ENCODE results near the gene CDC26. TPM values are rescaled to one million over a fixed set of nuclear protein-coding genes. Genes with fewer than 3 reads are reported as not detected.

CDC26 gene
- total and polyA plus RNA-seq, 10 of the 15 experiments (the other 5 are each of a cell fraction or from before 2014, with no cell fraction given): 28.2 to 156 (median 61.5) TPM

DNA sequence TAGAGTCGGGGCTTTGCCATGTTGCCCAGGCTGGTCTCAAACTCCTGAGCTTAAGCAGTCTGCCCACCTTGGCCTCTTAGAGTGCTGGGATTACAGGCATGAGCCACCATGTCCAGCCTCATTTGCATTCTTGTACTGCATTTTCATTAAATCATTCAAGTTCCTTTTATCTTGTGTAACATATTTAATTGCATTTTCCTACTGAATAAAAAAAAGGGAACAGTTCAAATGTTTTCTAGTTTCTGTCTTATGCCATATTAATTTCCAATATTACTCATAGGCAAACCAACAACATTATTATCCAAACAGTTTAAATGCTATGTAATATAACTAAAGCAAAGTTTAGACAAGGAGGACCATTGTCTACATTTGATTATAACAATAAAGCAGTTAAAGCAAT is 47.9 kb downstream of the CDC26 start:
- ATAC-seq (no peak), DNase-seq (ENCODE audit: low read depth, low spot score) (no peak), FAIRE-seq (no peak)
- H3K9ac ChIP-seq (ENCODE audit: control insufficient read depth, insufficient read depth, low read length): no peak overlapping the region
- no peaks in the 10 kb centered on the region for H4K20me1 ChIP-seq (ENCODE audit: control insufficient read depth, insufficient read depth)
- in situ Hi-C loops (cut with MboI) (no loop called here), intact Hi-C loops (cut with micrococcal nuclease; ENCODE audit: unreplicated experiment) (no loop called here)
- H2AFZ ChIP-seq (ENCODE audit: control insufficient read depth, low read depth, low read length): no peak overlapping the region
- no peaks in the 10 kb centered on the region for H3K9me3 ChIP-seq (replicated peaks; ENCODE audit: control insufficient read depth, insufficient read depth, low read length)
- no peaks in the 10 kb centered on the region for H3K27me3 ChIP-seq (replicated peaks in 1 of 2; ENCODE audit: control insufficient read depth in 2 of 2, insufficient read depth in 2 of 2, low read length in 1 of 2)
- 100% methylated on average over 1 of the region's 1 CpG for WGBS (ENCODE audit: insufficient coverage, insufficient replicate concordance, low lambda C conversion rate, missing lambda C conversion rate)
- no peak overlapping the region for H3K27ac ChIP-seq (ENCODE audit: control insufficient read depth, insufficient read depth)
- ChIA-PET CTCF (no interaction called here), RAD21 (ENCODE audit: unreplicated experiment) (no interaction called here), POLR2A (no interaction called here), SMC1A (ENCODE audit: uncharacterized antibody, unreplicated experiment) (interaction anchor here (0.6 to 2.0 kb wide), 3 partner anchors 8 to 48 kb away, joined by 4 to 8 read pairs (median 4); no protein-coding TSS in a partner anchor)
- H3K79me2 ChIP-seq (ENCODE audit: control insufficient read depth, insufficient read depth, low read length): peaks cover 14% of the 10 kb centered on the region
- H3K4me3 ChIP-seq: no peak overlapping the region
- no peak for TF ChIP-seq FOXK2 (IDR thresholded peaks at IDR 0.05)
- TF ChIP-seq HCFC1 (IDR thresholded peaks at IDR 0.05; ENCODE audit: low read length): no peak
- no peak for TF ChIP-seq IRF4 (IDR thresholded peaks at IDR 0.05; ENCODE audit: low read depth, low read length)
- no peak for TF ChIP-seq NBN (IDR thresholded peaks at IDR 0.05)
- no peak for TF ChIP-seq MTA3 (IDR thresholded peaks at IDR 0.05; ENCODE audit: borderline replicate concordance, low read length)
- TF ChIP-seq KDM1A (IDR thresholded peaks at IDR 0.05; ENCODE audit: borderline replicate concordance): no peak
- TF ChIP-seq, protein P1, sequence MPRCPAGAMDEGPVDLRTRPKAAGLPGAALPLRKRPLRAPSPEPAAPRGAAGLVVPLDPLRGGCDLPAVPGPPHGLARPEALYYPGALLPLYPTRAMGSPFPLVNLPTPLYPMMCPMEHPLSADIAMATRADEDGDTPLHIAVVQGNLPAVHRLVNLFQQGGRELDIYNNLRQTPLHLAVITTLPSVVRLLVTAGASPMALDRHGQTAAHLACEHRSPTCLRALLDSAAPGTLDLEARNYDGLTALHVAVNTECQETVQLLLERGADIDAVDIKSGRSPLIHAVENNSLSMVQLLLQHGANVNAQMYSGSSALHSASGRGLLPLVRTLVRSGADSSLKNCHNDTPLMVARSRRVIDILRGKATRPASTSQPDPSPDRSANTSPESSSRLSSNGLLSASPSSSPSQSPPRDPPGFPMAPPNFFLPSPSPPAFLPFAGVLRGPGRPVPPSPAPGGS (IDR thresholded peaks at IDR 0.05; ENCODE audit: borderline replicate concordance, insufficient read depth, low read depth, low read length, poor library complexity, severe bottlenecking): no peak
- no peak for TF ChIP-seq JUND (IDR thresholded peaks at IDR 0.05; ENCODE audit: low read depth, low read length)
- TF ChIP-seq, protein P2, sequence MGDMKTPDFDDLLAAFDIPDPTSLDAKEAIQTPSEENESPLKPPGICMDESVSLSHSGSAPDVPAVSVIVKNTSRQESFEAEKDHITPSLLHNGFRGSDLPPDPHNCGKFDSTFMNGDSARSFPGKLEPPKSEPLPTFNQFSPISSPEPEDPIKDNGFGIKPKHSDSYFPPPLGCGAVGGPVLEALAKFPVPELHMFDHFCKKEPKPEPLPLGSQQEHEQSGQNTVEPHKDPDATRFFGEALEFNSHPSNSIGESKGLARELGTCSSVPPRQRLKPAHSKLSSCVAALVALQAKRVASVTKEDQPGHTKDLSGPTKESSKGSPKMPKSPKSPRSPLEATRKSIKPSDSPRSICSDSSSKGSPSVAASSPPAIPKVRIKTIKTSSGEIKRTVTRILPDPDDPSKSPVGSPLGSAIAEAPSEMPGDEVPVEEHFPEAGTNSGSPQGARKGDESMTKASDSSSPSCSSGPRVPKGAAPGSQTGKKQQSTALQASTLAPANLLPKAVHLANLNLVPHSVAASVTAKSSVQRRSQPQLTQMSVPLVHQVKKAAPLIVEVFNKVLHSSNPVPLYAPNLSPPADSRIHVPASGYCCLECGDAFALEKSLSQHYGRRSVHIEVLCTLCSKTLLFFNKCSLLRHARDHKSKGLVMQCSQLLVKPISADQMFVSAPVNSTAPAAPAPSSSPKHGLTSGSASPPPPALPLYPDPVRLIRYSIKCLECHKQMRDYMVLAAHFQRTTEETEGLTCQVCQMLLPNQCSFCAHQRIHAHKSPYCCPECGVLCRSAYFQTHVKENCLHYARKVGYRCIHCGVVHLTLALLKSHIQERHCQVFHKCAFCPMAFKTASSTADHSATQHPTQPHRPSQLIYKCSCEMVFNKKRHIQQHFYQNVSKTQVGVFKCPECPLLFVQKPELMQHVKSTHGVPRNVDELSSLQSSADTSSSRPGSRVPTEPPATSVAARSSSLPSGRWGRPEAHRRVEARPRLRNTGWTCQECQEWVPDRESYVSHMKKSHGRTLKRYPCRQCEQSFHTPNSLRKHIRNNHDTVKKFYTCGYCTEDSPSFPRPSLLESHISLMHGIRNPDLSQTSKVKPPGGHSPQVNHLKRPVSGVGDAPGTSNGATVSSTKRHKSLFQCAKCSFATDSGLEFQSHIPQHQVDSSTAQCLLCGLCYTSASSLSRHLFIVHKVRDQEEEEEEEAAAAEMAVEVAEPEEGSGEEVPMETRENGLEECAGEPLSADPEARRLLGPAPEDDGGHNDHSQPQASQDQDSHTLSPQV (IDR thresholded peaks at IDR 0.05): no peak
- no peak for TF ChIP-seq NRF1 (conservative IDR thresholded peaks at IDR 0.05; ENCODE audit: low read depth, low read length)
- TF ChIP-seq CBX3 (IDR thresholded peaks at IDR 0.05; ENCODE audit: borderline replicate concordance, low read depth): no peak
- H3K4me2 ChIP-seq (ENCODE audit: control insufficient read depth, insufficient read depth): no peak overlapping the region
- H3K4me1 ChIP-seq (ENCODE audit: control insufficient read depth, insufficient read depth, low read length): peaks cover 4% of the 10 kb centered on the region
- no TSS peak for BruUV-seq (replicated peaks)
- H3K36me3 ChIP-seq (ENCODE audit: control insufficient read depth in 2 of 2, insufficient read depth in 2 of 2, low read length in 1 of 2): 0 out of 4 replicates have a peak, but pooled peaks cover 0 to 4% of the 10 kb centered on the region in 2 experiments

Data from GM12878 (cell line).